Liver (tissue), 9 donors: ENCODE data around the gene ACP6. TPM values are rescaled to one million over a fixed set of nuclear protein-coding genes. Genes with fewer than 3 reads are reported as not detected.

Source experiments
- DNase-seq: peaks from one replicate; pipeline ENCODE4 v3.0.0-alpha.2; 2017; ENCODE audit warnings: low spot score
- H3K27ac ChIP-seq, 2 donors: one replicate each; pipeline ENCODE4 v1.7.0; 2013; ENCODE audit warnings: inconsistent platforms in 2 of 2, low read length in 2 of 2, control low read depth in 1 of 2, low read depth in 1 of 2, mild to moderate bottlenecking in 1 of 2
- H3K27me3 ChIP-seq, 4 donors: one replicate each; pipeline versions ENCODE4 v1.6.1 to v1.7.0; 2013; ENCODE audit warnings: low read length in 3 of 4, inconsistent platforms in 1 of 4, mild to moderate bottlenecking in 1 of 4, moderate library complexity in 1 of 4; ENCODE audit not compliant: control insufficient read depth in 4 of 4, insufficient read depth in 4 of 4
- H3K36me3 ChIP-seq, 4 donors: one replicate each; pipeline versions ENCODE4 v1.6.1 to v1.7.0; 2013; ENCODE audit warnings: low read length in 3 of 4, mild to moderate bottlenecking in 3 of 4, low read depth in 1 of 4, moderate library complexity in 1 of 4; ENCODE audit not compliant: control insufficient read depth in 4 of 4, insufficient read depth in 3 of 4
- H3K4me1 ChIP-seq, 4 donors: one replicate each; pipeline versions ENCODE4 v1.6.1 to v1.7.0; 2013; ENCODE audit warnings: low read length in 3 of 4, mild to moderate bottlenecking in 3 of 4, moderate library complexity in 1 of 4; ENCODE audit not compliant: control insufficient read depth in 4 of 4, insufficient read depth in 4 of 4
- H3K4me3 ChIP-seq, 3 donors: one replicate each; pipeline versions ENCODE4 v1.6.1 to v1.7.0; 2013; ENCODE audit warnings: low read length in 3 of 3, control low read depth in 1 of 3, low read depth in 1 of 3, mild to moderate bottlenecking in 1 of 3
- H3K9ac ChIP-seq, 2 donors: one replicate each; pipeline ENCODE4 v1.7.0; 2013; ENCODE audit warnings: low read length in 2 of 2, mild to moderate bottlenecking in 2 of 2, moderate library complexity in 2 of 2, control low read depth in 1 of 2, low read depth in 1 of 2
- H3K9me3 ChIP-seq, 4 donors: one replicate each; pipeline versions ENCODE4 v1.6.1 to v1.7.0; 2013; ENCODE audit warnings: low read length in 3 of 4; ENCODE audit not compliant: control insufficient read depth in 4 of 4
- CTCF ChIP-seq: fragments of 150-350 bp; IDR thresholded peaks from 2 replicates; pipeline ENCODE4 v1.5.1; 2017; ENCODE audit warnings: improper control_type of control experiment, low read depth, low read length; ENCODE audit not compliant: missing input control
- EGR1 ChIP-seq, 2 donors: IDR thresholded peaks; 2 replicates each; pipeline ENCODE4 v1.6.1; 2016 to 2018; ENCODE audit warnings: antibody characterized with exemption in 2 of 2, low read depth in 2 of 2
- HNF4G ChIP-seq: IDR thresholded peaks from 2 replicates; pipeline ENCODE4 v1.6.1; 2016; ENCODE audit warnings: antibody characterized with exemption
- JUND ChIP-seq, 2 donors: IDR thresholded peaks; 2 replicates each; pipeline ENCODE4 v1.6.1; 2016; ENCODE audit warnings: antibody characterized with exemption in 2 of 2
- RAD21 ChIP-seq, 2 donors: IDR thresholded peaks; 2 replicates each; pipeline ENCODE4 v1.6.1; 2016; ENCODE audit warnings: antibody characterized with exemption in 2 of 2, mild to moderate bottlenecking in 2 of 2
- RXRA ChIP-seq, 2 donors: IDR thresholded peaks; 2 replicates each; pipeline ENCODE4 v1.6.1; 2017 to 2018; ENCODE audit warnings: antibody characterized with exemption in 2 of 2, mild to moderate bottlenecking in 1 of 2
- TAF1 ChIP-seq: conservative IDR thresholded peaks from 2 replicates; pipeline ENCODE4 v1.6.1; 2016; ENCODE audit warnings: antibody characterized with exemption, mild to moderate bottlenecking
- YY1 ChIP-seq: IDR thresholded peaks from 2 replicates; pipeline ENCODE4 v1.6.1; 2016; ENCODE audit warnings: antibody characterized with exemption, mild to moderate bottlenecking
- WGBS: extraction: QIAGEN DNeasy Blood & Tissue Kit; methylation state at CpG from one replicate; pipeline ENCODE4 v1.1.7; 2013; 5-methylcytosine and 5-hydroxymethylcytosine counted together
- polyA plus RNA-seq, 2 donors: library from polyadenylated mRNA; stranded (reverse) in 1 of 2; unstranded in 1 of 2; fragments of 200-250 nt in 1 of 2; fragments of >200 nt in 1 of 2; fragmentation: Nextera tagmentation in 1 of 2; extraction: Ambion mirVana in 1 of 2; gene quantifications; one replicate each; pipeline versions ENCODE4 v1.2.1 to v1.2.3, GENCODE V29; 2013 to 2015
- total RNA-seq, 2 donors: library from RNA; depleted of rRNA; stranded (reverse); fragments of >200 nt; gene quantifications; one replicate each; pipeline ENCODE4 v1.2.3, GENCODE V29; 2014
- donor health status: healthy.
- donor health status: healthy.
- donor health status: healthy.
- donor health status: healthy.
- donor health status: healthy.

ACP6 gene
- total and polyA plus RNA-seq, 4 donors = 4.7 to 18.1 (median 7.9) TPM

- peaks cover 2 to 19% (median 11%) of the 10 kb centered on the region in 4 donors for H3K4me1 ChIP-seq
Observed at GRCh38 chr1:147673406-147673805, 3.1 kb upstream of the ACP6 start.

GRCh38 chr1:147669469-147670318 lies 630 bp downstream of the ACP6 start:
- Histone ChIP-seq H3K9me3 (no peaks in the 10 kb centered on the region), H3K4me1 (peaks cover 2 to 20% (median 11%) of the 10 kb centered on the region in 4 donors), H3K36me3 (no peaks in the 10 kb centered on the region), H3K27ac (peak overlapping the region; percentile 69 to 81), H3K27me3 (no peaks in the 10 kb centered on the region), H3K4me3 (peak overlapping the region; percentile 81 to 93 (median 92)), H3K9ac (peak overlapping the region; percentile 57 to 64)
- peak; percentile 57 for DNase-seq
- TF ChIP-seq TAF1 = no peak
- TF ChIP-seq YY1 = peak; percentile 71
- TF ChIP-seq RAD21 (IDR thresholded peaks at IDR 0.05) = no peak
- TF ChIP-seq RXRA (IDR thresholded peaks at IDR 0.05) = peak in 1 of 2 donors; percentile 13
- under 1% methylated on average over 53 of the region's 53 CpGs for WGBS

More at GRCh38 chr1:147673406-147673805, 3.1 kb upstream of the ACP6 start:
- no peaks in the 10 kb centered on the region for H3K27me3 ChIP-seq
- H3K36me3 ChIP-seq = no peaks in the 10 kb centered on the region
- WGBS = 73% methylated on average over 2 of the region's 2 CpGs
- H3K9ac ChIP-seq = no peak overlapping the region
- no peak overlapping the region for H3K4me3 ChIP-seq
- no peak overlapping the region for H3K27ac ChIP-seq
- H3K9me3 ChIP-seq = peaks cover 0 to 10% (median under 1%) of the 10 kb centered on the region in 4 donors
- TF ChIP-seq CTCF (no peak), RXRA (IDR thresholded peaks at IDR 0.05) (no peak), EGR1 (IDR thresholded peaks at IDR 0.05; ENCODE audit: low read depth in 2 of 2) (no peak), HNF4G (no peak)
- no peak for DNase-seq

- TF ChIP-seq CTCF = peak; percentile 23
- TF ChIP-seq JUND (IDR thresholded peaks at IDR 0.05) = no peak
- no peak overlapping the region for H3K27ac ChIP-seq
- 94% methylated on average over 2 of the region's 2 CpGs for WGBS
- H3K27me3 ChIP-seq = no peaks in the 10 kb centered on the region
- no peak overlapping the region for H3K9ac ChIP-seq
- no peak overlapping the region for H3K4me3 ChIP-seq
- no peaks in the 10 kb centered on the region for H3K36me3 ChIP-seq
- DNase-seq = no peak
- H3K9me3 ChIP-seq = peaks cover 0 to 3% (median 0%) of the 10 kb centered on the region in 4 donors
- peaks cover 2 to 16% (median 9%) of the 10 kb centered on the region in 4 donors for H3K4me1 ChIP-seq
Observed at GRCh38 chr1:147665521-147665920, 4.8 kb downstream of the ACP6 start.
